ENCODE results near the gene LRRFIP2.

- TF ChIP-seq CTCF (IDR thresholded peaks at IDR 0.05) (no peak), POLR2A (IDR thresholded peaks at IDR 0.05) (no peak), EP300 (IDR thresholded peaks at IDR 0.05) (no peak)
Measured at GRCh38 chr3:37093481-37093880, 80.9 kb downstream of the LRRFIP2 start.
